HEK293T (cell line): Measurements from ENCODE around the gene KRTAP4-6.
"Not testable (repeated sequence)": the region's sequence is repeated elsewhere in the genome, so short reads cannot be mapped to it uniquely, and the experiment has no call there.

Experiments used
- CTCF ChIA-PET: fragments of 350-600 bp; formaldehyde crosslinking; extraction: SDS; loops from one replicate; lab custom pipeline; 2021; ENCODE audit warnings: antibody characterized with exemption, inconsistent platforms; lab: Yijun Ruan, JAX
- POLR2A ChIA-PET: fragments of 350-600 bp; formaldehyde crosslinking; extraction: SDS; loops from one replicate; lab custom pipeline; 2020; ENCODE audit warnings: antibody characterized with exemption, inconsistent platforms; lab: Yijun Ruan, JAX
- DNase-seq: peaks from one replicate; pipeline ENCODE4 v3.0.0; 2012; ENCODE audit warnings: mixed read lengths; ENCODE audit errors: extremely low spot score
- ARNT ChIP-seq: fragments of 450-650 bp; IDR thresholded peaks from 2 replicates; pipeline ENCODE4 v1.6.1; 2017; ENCODE audit warnings: mild to moderate bottlenecking
- BHLHE40 ChIP-seq: fragments of 450-650 bp; IDR thresholded peaks from 2 replicates; pipeline ENCODE4 v1.6.1; 2016; ENCODE audit warnings: mild to moderate bottlenecking, moderate library complexity, borderline replicate concordance
- CTBP1 ChIP-seq: fragments of 450-650 bp; IDR thresholded peaks from 2 replicates; pipeline ENCODE4 v1.6.1; 2016; ENCODE audit warnings: borderline replicate concordance
- ELF4 ChIP-seq: fragments of 450-650 bp; IDR thresholded peaks from 2 replicates; pipeline ENCODE4 v1.6.1; 2017; ENCODE audit warnings: antibody characterized with exemption
- FOXA1 ChIP-seq: fragments of 450-650 bp; IDR thresholded peaks from 2 replicates; pipeline ENCODE4 v1.6.1; 2016; ENCODE audit warnings: mild to moderate bottlenecking
- FOXK2 ChIP-seq: fragments of 450-650 bp; IDR thresholded peaks from 2 replicates; pipeline ENCODE4 v1.6.1; 2016; ENCODE audit warnings: mild to moderate bottlenecking
- FOXM1 ChIP-seq: fragments of 450-650 bp; IDR thresholded peaks from 2 replicates; pipeline ENCODE4 v1.6.1; 2017; ENCODE audit warnings: mild to moderate bottlenecking, borderline replicate concordance
- HDGF ChIP-seq: fragments of 450-650 bp; IDR thresholded peaks from 2 replicates; pipeline ENCODE4 v1.6.1; 2017; ENCODE audit warnings: antibody characterized with exemption, borderline replicate concordance
- L3MBTL2 ChIP-seq: fragments of 450-650 bp; conservative IDR thresholded peaks from 2 replicates; pipeline ENCODE4 v1.6.1; 2016; ENCODE audit warnings: mild to moderate bottlenecking
- LEF1 ChIP-seq: fragments of 450-650 bp; IDR thresholded peaks from 2 replicates; pipeline ENCODE4 v1.6.1; 2017; ENCODE audit warnings: mild to moderate bottlenecking, borderline replicate concordance
- NFRKB ChIP-seq: fragments of 450-650 bp; IDR thresholded peaks from 2 replicates; pipeline ENCODE4 v1.6.1; 2016; ENCODE audit warnings: mild to moderate bottlenecking, moderate library complexity
- PKNOX1 ChIP-seq: fragments of 450-650 bp; IDR thresholded peaks from 2 replicates; pipeline ENCODE4 v1.6.1; 2016
- SP1 ChIP-seq: fragments of 450-650 bp; IDR thresholded peaks from 2 replicates; pipeline ENCODE4 v1.6.1; 2017
- SUZ12 ChIP-seq: fragments of 450-650 bp; IDR thresholded peaks from 2 replicates; pipeline ENCODE4 v1.6.1; 2016; ENCODE audit warnings: mild to moderate bottlenecking
- TARDBP ChIP-seq: fragments of 450-650 bp; IDR thresholded peaks from 2 replicates; pipeline ENCODE4 v1.6.1; 2016
- ZNF384 ChIP-seq: fragments of 450-650 bp; IDR thresholded peaks from 2 replicates; pipeline ENCODE4 v1.6.1; 2016

The KRTAP4-6 gene

GRCh38 chr17:41103896-41104295 is 36.4 kb downstream of the KRTAP4-6 start:
- no peak for TF ChIP-seq CTBP1
- TF ChIP-seq BHLHE40, result no peak
- TF ChIP-seq FOXK2, result no peak
- no peak for TF ChIP-seq ELF4
- no peak for TF ChIP-seq FOXM1
- no peak for DNase-seq
- ChIA-PET CTCF (interaction anchor here (0.6 kb wide), 1 partner anchor 219 kb away, joined by 3 read pairs; the partner anchor contains the start of gene KRT20), POLR2A (no interaction called here)

- POLR2A ChIA-PET, result no interaction called here
- TF ChIP-seq SP1, result no peak
- no peak for TF ChIP-seq ARNT
- TF ChIP-seq FOXK2, result no peak
- no peak for TF ChIP-seq BHLHE40
- no peak for TF ChIP-seq NFRKB
- TF ChIP-seq ELF4, result no peak
- DNase-seq, result no peak
- CTCF ChIA-PET, result no interaction called here
Observed at GRCh38 chr17:41101586-41102259, 38.6 kb downstream of the KRTAP4-6 start, which contains the start of gene KRTAP4-16. TSS of gene KRTAP4-16 (minus strand) at chr17:41102209. CDS start at chr17:41102209, 0 bp downstream.

- POLR2A ChIA-PET, DNase-seq, CTCF ChIA-PET: not testable (repeated sequence)
Observed at GRCh38 chr17:41099682-41100480, 40.5 kb downstream of the KRTAP4-6 start.

GRCh38 chr17:41098481-41098880 is 41.9 kb downstream of the KRTAP4-6 start:
- DNase-seq, result no peak
- TF ChIP-seq L3MBTL2 (no peak), FOXK2 (no peak), NFRKB (no peak), TARDBP (no peak), CTBP1 (no peak)
- POLR2A ChIA-PET, result no interaction called here
- CTCF ChIA-PET, result no interaction called here

GRCh38 chr17:41098042-41098441 is 42.3 kb downstream of the KRTAP4-6 start, which contains the start of gene KRTAP4-8:
TSS of gene KRTAP4-8 (minus strand) at chr17:41098142. CDS start at chr17:41098084, 58 bp downstream.
- TF ChIP-seq SUZ12 (no peak), BHLHE40 (no peak), ARNT (no peak)
- POLR2A ChIA-PET, result no interaction called here
- no peak for DNase-seq
- CTCF ChIA-PET, result no interaction called here

GRCh38 chr17:41096055-41096454 is 44.3 kb downstream of the KRTAP4-6 start:
- ChIA-PET POLR2A (no interaction called here), CTCF (no interaction called here)
- no peak for DNase-seq
- TF ChIP-seq SP1 (no peak), LEF1 (no peak), CTBP1 (no peak), FOXM1 (no peak), ZNF384 (no peak), L3MBTL2 (no peak), ARNT (no peak), FOXA1 (no peak), ELF4 (no peak), SUZ12 (no peak), PKNOX1 (no peak), FOXK2 (no peak), TARDBP (no peak), BHLHE40 (no peak), HDGF (no peak), NFRKB (no peak)
